PC-3 (cell line): ENCODE measurements around the gene EPHB1.

ENCODE experiments used
- EZH2 ChIP-seq: fragments of 300-600 bp; sonication (generic); IDR thresholded peaks from one replicate; pipeline ENCODE4 v1.6.1; 2017; ENCODE audit warnings: antibody characterized with exemption, mild to moderate bottlenecking, low read length; ENCODE audit not compliant: unreplicated experiment
- TF ChIP-seq, protein P1 (sequence below): fragments of 300-600 bp; sonication (generic); conservative IDR thresholded peaks from 2 replicates; pipeline ENCODE4 v1.5.1; 2017; ENCODE audit warnings: antibody characterized with exemption, low read depth, mild to moderate bottlenecking, low read length

- no peak for TF ChIP-seq EZH2
- TF ChIP-seq, protein P1, sequence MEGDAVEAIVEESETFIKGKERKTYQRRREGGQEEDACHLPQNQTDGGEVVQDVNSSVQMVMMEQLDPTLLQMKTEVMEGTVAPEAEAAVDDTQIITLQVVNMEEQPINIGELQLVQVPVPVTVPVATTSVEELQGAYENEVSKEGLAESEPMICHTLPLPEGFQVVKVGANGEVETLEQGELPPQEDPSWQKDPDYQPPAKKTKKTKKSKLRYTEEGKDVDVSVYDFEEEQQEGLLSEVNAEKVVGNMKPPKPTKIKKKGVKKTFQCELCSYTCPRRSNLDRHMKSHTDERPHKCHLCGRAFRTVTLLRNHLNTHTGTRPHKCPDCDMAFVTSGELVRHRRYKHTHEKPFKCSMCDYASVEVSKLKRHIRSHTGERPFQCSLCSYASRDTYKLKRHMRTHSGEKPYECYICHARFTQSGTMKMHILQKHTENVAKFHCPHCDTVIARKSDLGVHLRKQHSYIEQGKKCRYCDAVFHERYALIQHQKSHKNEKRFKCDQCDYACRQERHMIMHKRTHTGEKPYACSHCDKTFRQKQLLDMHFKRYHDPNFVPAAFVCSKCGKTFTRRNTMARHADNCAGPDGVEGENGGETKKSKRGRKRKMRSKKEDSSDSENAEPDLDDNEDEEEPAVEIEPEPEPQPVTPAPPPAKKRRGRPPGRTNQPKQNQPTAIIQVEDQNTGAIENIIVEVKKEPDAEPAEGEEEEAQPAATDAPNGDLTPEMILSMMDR, result no peak
Measured at GRCh38 chr3:134749174-134749573, 45.9 kb upstream of the EPHB1 start.
